NCI-H1092 (cell line): ENCODE results near the gene MDFI.

Source experiments
- DNase-seq: peaks from one replicate; lab custom pipeline; 2025; lab: John Stamatoyannopoulos, UW

Gene MDFI

GRCh38 chr6:41688256-41688965 is 50.1 kb downstream of the MDFI start:
- no peak for DNase-seq

- DNase-seq: no peak
Measured at GRCh38 chr6:41689171-41690008, 51.1 kb downstream of the MDFI start.

GRCh38 chr6:41690541-41691330 is 52.5 kb downstream of the MDFI start:
- DNase-seq: no peak

- DNase-seq: no peak
Measured at GRCh38 chr6:41691426-41692079, 53.3 kb downstream of the MDFI start.

- no peak for DNase-seq
Measured at GRCh38 chr6:41692080-41692675, 53.9 kb downstream of the MDFI start.

- DNase-seq: no peak
Measured at GRCh38 chr6:41692730-41693129, 54.5 kb downstream of the MDFI start.

GRCh38 chr6:41693281-41694240 is 55.3 kb downstream of the MDFI start:
- DNase-seq: no peak

GRCh38 chr6:41694815-41695526 is 56.7 kb downstream of the MDFI start:
- no peak for DNase-seq

- DNase-seq: no peak
Measured at GRCh38 chr6:41695825-41696224, 57.6 kb downstream of the MDFI start.

GRCh38 chr6:41696788-41697187 is 58.5 kb downstream of the MDFI start:
- DNase-seq: no peak

GRCh38 chr6:41697861-41698781 is 59.9 kb downstream of the MDFI start:
- no peak for DNase-seq

GRCh38 chr6:41699063-41699462 is 60.8 kb downstream of the MDFI start:
- DNase-seq: no peak

- no peak for DNase-seq
Measured at GRCh38 chr6:41700463-41701347, 62.4 kb downstream of the MDFI start.

GRCh38 chr6:41702089-41702745 is 63.9 kb downstream of the MDFI start:
- no peak for DNase-seq

- no peak for DNase-seq
Measured at GRCh38 chr6:41702771-41703494, 64.7 kb downstream of the MDFI start.
